ENCODE data around the gene MYEOV. TPM values are rescaled to one million over a fixed set of nuclear protein-coding genes. Genes with fewer than 3 reads are reported as not detected.

Gene MYEOV
- total RNA-seq, 1 experiment from 2014 or later = 182 TPM

- Histone ChIP-seq H3F3A (ENCODE audit: insufficient read depth, low read depth) (peaks cover 81% of the 10 kb centered on the region), H2AFZ (no peak overlapping the region), H3K9me2 (ENCODE audit: insufficient read depth) (no peaks in the 10 kb centered on the region), H3K36me3 (ENCODE audit: low read depth) (peaks cover 72% of the 10 kb centered on the region), H3K9me3 (ENCODE audit: insufficient read depth, low read depth) (no peaks in the 10 kb centered on the region), H3K4me2 (peak overlapping the region; percentile 98), H3K4me3 (peak overlapping the region; percentile 97), H3K27ac (peak overlapping the region; percentile 98), H3K27me3 (ENCODE audit: insufficient read depth, low read depth) (no peaks in the 10 kb centered on the region), H4K20me1 (ENCODE audit: insufficient read depth) (peaks cover 16% of the 10 kb centered on the region), H3K79me2 (ENCODE audit: low read depth) (peaks cover 91% of the 10 kb centered on the region), H3K4me1 (replicated peaks; ENCODE audit: insufficient read depth) (peaks cover 78% of the 10 kb centered on the region)
- ChIA-PET POLR2A (ENCODE audit: unreplicated experiment) (interaction anchor here (0.7 to 0.9 kb wide), 3 partner anchors 12 to 178 kb away, joined by 3 to 7 read pairs (median 7); no protein-coding TSS in a partner anchor), CTCF (interaction anchor here (0.5 to 2.2 kb wide), 3 partner anchors 16 to 907 kb away, joined by 3 to 11 read pairs (median 4); no protein-coding TSS in a partner anchor)
- BruUV-seq (replicated peaks) = no TSS peak
- TF ChIP-seq EZH2 (IDR thresholded peaks at IDR 0.05; ENCODE audit: low read depth) (no peak), CTCF (conservative IDR thresholded peaks at IDR 0.05) (no peak)
- DNase-seq = peak; percentile 48 to 86
- intact Hi-C loops (cut with micrococcal nuclease; ENCODE audit: unreplicated experiment) = loop anchor here (1.0 to 5.0 kb wide), 8 partner anchors 20 to 340 kb away; no protein-coding TSS in a partner anchor
Observed at GRCh38 chr11:69300120-69301060, 6.4 kb downstream of the MYEOV start.

- ChIA-PET CTCF (no interaction called here), POLR2A (ENCODE audit: unreplicated experiment) (interaction anchor here (0.7 to 1.1 kb wide), 5 partner anchors 13 to 200 kb away, joined by 3 read pairs; no protein-coding TSS in a partner anchor)
- H3K9me3 ChIP-seq (ENCODE audit: insufficient read depth, low read depth) = no peaks in the 10 kb centered on the region
- intact Hi-C loops (cut with micrococcal nuclease; ENCODE audit: unreplicated experiment) = loop anchor here (1.0 to 5.0 kb wide), 8 partner anchors 19 to 339 kb away; no protein-coding TSS in a partner anchor
- H3K4me3 ChIP-seq = peak overlapping the region; percentile 97
- no peaks in the 10 kb centered on the region for H3K27me3 ChIP-seq (ENCODE audit: insufficient read depth, low read depth)
- peaks cover 78% of the 10 kb centered on the region for H3F3A ChIP-seq (ENCODE audit: insufficient read depth, low read depth)
- peaks cover 91% of the 10 kb centered on the region for H3K79me2 ChIP-seq (ENCODE audit: low read depth)
- peak overlapping the region; percentile 98 for H3K27ac ChIP-seq
- TF ChIP-seq CTCF (conservative IDR thresholded peaks at IDR 0.05) = no peak
- no peak for TF ChIP-seq EZH2 (IDR thresholded peaks at IDR 0.05; ENCODE audit: low read depth)
- H3K9me2 ChIP-seq (ENCODE audit: insufficient read depth) = no peaks in the 10 kb centered on the region
- H3K4me1 ChIP-seq (replicated peaks; ENCODE audit: insufficient read depth) = peaks cover 78% of the 10 kb centered on the region
- peak overlapping the region; percentile 98 for H3K4me2 ChIP-seq
- no peak overlapping the region for H2AFZ ChIP-seq
- H3K36me3 ChIP-seq (ENCODE audit: low read depth) = peaks cover 72% of the 10 kb centered on the region
- peaks cover 22% of the 10 kb centered on the region for H4K20me1 ChIP-seq (ENCODE audit: insufficient read depth)
- TSS peak; percentile 11 for BruUV-seq (replicated peaks)
- peak in 1 of 2 experiments; percentile 43 for DNase-seq
Observed at GRCh38 chr11:69301081-69301454, 7.1 kb downstream of the MYEOV start.
